Measurements from ENCODE around the gene HMCN1.

The HMCN1 gene

DNA sequence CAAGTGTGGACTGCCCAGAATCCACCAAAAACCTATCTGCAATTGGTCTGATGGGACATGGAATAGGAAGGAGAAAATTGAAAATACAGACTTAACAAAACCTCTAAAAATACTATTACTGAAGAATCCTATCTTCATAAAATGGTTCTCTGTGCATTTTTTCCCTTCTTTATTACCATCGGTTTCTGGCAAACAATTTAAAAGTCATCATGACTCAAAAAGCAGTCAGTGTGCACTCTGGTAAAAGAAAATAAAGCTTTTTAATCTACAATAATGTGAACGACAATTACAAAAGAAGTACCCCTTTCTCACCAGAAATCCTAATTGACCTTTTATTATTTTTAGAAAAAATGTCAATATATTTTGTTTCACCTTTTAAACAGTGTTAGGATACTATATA, 454.5 kb downstream of the HMCN1 start:
- H3K4me1 ChIP-seq (ENCODE audit: control insufficient read depth, insufficient read depth, low read length): no peaks in the 10 kb centered on the region
- H3K4me3 ChIP-seq (ENCODE audit: low read length in 2 of 2): no peak overlapping the region
- no peaks in the 10 kb centered on the region for H3K36me3 ChIP-seq (ENCODE audit: control insufficient read depth in 2 of 2, insufficient read depth in 2 of 2, low read length in 2 of 2)
- no peaks in the 10 kb centered on the region for H3K9me3 ChIP-seq (ENCODE audit: control insufficient read depth in 2 of 2, low read length in 2 of 2)
- no peaks in the 10 kb centered on the region for H3K27me3 ChIP-seq (ENCODE audit: control insufficient read depth in 1 of 2, insufficient read depth in 2 of 2, low read length in 2 of 2)
- no peak overlapping the region for H3K27ac ChIP-seq (ENCODE audit: low read length)
- H3K9ac ChIP-seq (ENCODE audit: low read length in 2 of 2): no peak overlapping the region

DNA sequence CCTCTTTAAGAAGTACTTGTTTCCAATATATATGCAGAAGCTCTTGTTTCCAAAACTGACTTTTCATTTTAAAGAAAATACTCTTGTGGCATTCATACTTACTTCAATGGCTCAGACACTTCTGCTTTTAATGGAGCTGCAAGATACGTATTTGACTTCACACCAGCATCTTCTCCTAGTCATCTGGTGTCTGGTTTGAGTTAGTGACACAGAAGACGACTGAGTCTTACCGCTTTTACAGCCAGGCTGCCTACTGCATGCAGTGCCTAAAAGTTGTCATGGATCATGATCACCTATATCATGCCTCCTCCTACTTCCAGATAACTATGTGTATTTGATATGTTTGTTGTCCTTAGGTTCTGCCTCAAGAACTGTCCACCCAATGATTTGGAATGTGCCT, 455.0 kb downstream of the HMCN1 start:
- no peaks in the 10 kb centered on the region for H3K9me3 ChIP-seq (ENCODE audit: control insufficient read depth in 2 of 2, low read length in 2 of 2)
- H3K27me3 ChIP-seq (ENCODE audit: control insufficient read depth in 1 of 2, insufficient read depth in 2 of 2, low read length in 2 of 2): no peaks in the 10 kb centered on the region
- no peaks in the 10 kb centered on the region for H3K36me3 ChIP-seq (ENCODE audit: control insufficient read depth in 2 of 2, insufficient read depth in 2 of 2, low read length in 2 of 2)

DNA sequence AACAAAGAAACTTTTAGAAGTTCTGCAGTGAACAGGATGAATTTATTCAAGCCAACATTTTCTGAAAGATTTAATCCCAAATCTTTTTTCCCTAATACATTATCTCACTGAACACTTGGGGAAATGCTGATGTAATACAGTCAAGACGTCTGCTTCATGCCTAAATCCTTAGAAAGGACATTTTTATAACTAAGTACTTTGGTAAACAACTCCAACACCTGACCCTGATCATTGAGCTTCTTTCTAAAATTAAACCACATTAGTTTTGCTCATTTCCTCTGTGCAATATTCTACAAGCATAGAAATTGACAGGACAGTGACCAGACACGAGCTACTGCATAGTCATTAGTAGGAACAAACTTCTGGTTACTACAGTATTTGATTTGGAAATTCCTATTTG, 457.3 kb downstream of the HMCN1 start:
- H3K9me3 ChIP-seq (ENCODE audit: control insufficient read depth in 2 of 2, low read length in 2 of 2): no peaks in the 10 kb centered on the region
- H3K4me3 ChIP-seq (ENCODE audit: low read length in 2 of 2): no peak overlapping the region
- no peaks in the 10 kb centered on the region for H3K4me1 ChIP-seq (ENCODE audit: control insufficient read depth, insufficient read depth, low read length)
- H3K36me3 ChIP-seq (ENCODE audit: control insufficient read depth in 2 of 2, insufficient read depth in 2 of 2, low read length in 2 of 2): no peaks in the 10 kb centered on the region
- no peaks in the 10 kb centered on the region for H3K27me3 ChIP-seq (ENCODE audit: control insufficient read depth in 1 of 2, insufficient read depth in 2 of 2, low read length in 2 of 2)
- no peak overlapping the region for H3K9ac ChIP-seq (ENCODE audit: low read length in 2 of 2)
- no peak overlapping the region for H3K27ac ChIP-seq (ENCODE audit: low read length)

More for the DNA sequence above, 455.0 kb downstream of the HMCN1 start:
- H3K4me3 ChIP-seq (ENCODE audit: low read length in 2 of 2): no peak overlapping the region
- no peaks in the 10 kb centered on the region for H3K4me1 ChIP-seq (ENCODE audit: control insufficient read depth, insufficient read depth, low read length)
- H3K27ac ChIP-seq (ENCODE audit: low read length): no peak overlapping the region
- no peak overlapping the region for H3K9ac ChIP-seq (ENCODE audit: low read length in 2 of 2)

DNA sequence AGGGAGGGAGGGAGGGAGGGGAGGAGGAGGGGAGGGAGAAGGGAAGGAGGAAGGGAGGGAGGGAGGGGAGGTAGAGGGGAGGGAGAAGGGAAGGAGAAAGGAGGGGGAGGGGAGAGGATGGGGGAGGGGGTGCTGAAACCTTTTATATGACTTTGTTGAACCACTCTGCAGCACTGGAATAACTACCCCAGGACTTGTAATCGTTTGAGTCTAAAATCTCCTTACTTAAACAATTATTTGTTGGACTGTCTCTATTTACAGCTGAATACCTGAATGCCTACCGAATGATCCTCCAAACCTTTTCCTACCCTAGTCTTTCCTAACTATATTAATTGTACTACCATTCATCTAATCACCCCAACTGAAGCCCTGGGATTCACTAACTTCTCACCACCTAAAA, 459.0 kb downstream of the HMCN1 start:
- no peak overlapping the region for H3K27ac ChIP-seq (ENCODE audit: low read length)
- H3K27me3 ChIP-seq (ENCODE audit: control insufficient read depth in 1 of 2, insufficient read depth in 2 of 2, low read length in 2 of 2): no peaks in the 10 kb centered on the region
- no peak overlapping the region for H3K4me3 ChIP-seq (ENCODE audit: low read length in 2 of 2)
- H3K9me3 ChIP-seq (ENCODE audit: control insufficient read depth in 2 of 2, low read length in 2 of 2): no peaks in the 10 kb centered on the region
- no peak overlapping the region for H3K9ac ChIP-seq (ENCODE audit: low read length in 2 of 2)
- H3K4me1 ChIP-seq (ENCODE audit: control insufficient read depth, insufficient read depth, low read length): no peaks in the 10 kb centered on the region
- H3K36me3 ChIP-seq (ENCODE audit: control insufficient read depth in 2 of 2, insufficient read depth in 2 of 2, low read length in 2 of 2): no peaks in the 10 kb centered on the region

DNA sequence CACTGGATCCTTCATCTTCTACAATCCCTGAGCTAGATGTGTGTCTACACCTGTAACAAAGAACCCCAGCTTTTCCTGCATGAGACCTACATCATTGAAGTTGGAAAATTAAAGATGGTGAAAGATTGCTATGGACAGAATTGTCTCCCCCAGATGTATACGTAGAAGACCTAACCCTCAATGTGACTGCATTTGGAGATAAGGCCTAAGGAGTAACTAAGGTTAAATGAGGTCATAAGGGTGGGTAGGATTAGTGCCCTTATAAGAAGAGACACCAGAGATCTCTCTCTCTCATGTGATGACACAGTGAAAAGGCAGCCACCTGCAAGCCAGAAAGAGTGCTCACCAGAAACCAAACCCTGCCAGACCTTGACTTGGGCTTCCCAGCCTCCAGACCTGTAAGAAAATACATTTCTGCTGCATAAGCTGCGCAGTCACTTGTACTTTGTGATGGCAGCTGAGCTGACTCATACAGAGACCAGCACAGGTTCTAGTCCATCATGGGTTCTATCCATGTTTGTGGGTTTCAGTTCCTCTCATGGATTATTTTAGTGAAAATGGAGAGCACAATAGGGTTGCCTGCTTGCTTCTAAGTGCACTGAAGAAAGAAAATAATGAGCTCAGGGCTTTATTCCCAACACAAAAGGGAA, 460.0 kb downstream of the HMCN1 start:
- no peak overlapping the region for H3K27ac ChIP-seq (ENCODE audit: low read length)
- no peak overlapping the region for H3K9ac ChIP-seq (ENCODE audit: low read length in 2 of 2)
- H3K27me3 ChIP-seq (ENCODE audit: control insufficient read depth in 1 of 2, insufficient read depth in 2 of 2, low read length in 2 of 2): no peaks in the 10 kb centered on the region
- no peaks in the 10 kb centered on the region for H3K4me1 ChIP-seq (ENCODE audit: control insufficient read depth, insufficient read depth, low read length)
- no peaks in the 10 kb centered on the region for H3K9me3 ChIP-seq (ENCODE audit: control insufficient read depth in 2 of 2, low read length in 2 of 2)
- no peak overlapping the region for H3K4me3 ChIP-seq (ENCODE audit: low read length in 2 of 2)
- no peaks in the 10 kb centered on the region for H3K36me3 ChIP-seq (ENCODE audit: control insufficient read depth in 2 of 2, insufficient read depth in 2 of 2, low read length in 2 of 2)

DNA sequence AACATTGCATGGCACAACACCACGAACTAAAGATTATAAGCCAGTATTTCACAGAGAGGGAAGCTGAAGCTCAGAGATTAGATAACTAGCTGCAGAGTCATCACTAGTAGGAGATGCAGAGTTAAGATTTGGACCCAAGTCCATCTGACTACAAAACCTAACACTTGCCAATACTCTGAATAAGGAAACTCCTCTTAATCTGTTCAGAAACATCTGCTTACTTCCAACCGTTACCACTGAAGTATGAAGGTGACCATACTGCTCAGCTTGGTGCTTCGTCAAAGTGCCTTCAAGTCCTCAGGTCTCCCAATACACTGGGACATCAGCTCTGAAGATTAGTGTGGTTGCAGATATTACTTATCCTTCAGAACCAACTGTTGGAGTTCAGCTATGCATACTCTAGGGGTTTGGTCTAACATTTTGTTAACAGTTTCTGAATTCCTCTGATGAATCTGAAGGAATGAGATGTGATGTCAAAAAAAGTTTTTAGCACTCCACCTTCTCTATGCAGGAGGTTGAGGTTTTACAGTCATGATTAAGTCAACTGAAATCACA, 461.3 kb downstream of the HMCN1 start:
- no peak overlapping the region for H3K9ac ChIP-seq (ENCODE audit: low read length in 2 of 2)
- no peak overlapping the region for H3K27ac ChIP-seq (ENCODE audit: low read length)
- H3K9me3 ChIP-seq (ENCODE audit: control insufficient read depth in 2 of 2, low read length in 2 of 2): no peaks in the 10 kb centered on the region
- no peak overlapping the region for H3K4me3 ChIP-seq (ENCODE audit: low read length in 2 of 2)
- H3K27me3 ChIP-seq (ENCODE audit: control insufficient read depth in 1 of 2, insufficient read depth in 2 of 2, low read length in 2 of 2): no peaks in the 10 kb centered on the region
- H3K36me3 ChIP-seq (ENCODE audit: control insufficient read depth in 2 of 2, insufficient read depth in 2 of 2, low read length in 2 of 2): no peaks in the 10 kb centered on the region
- no peaks in the 10 kb centered on the region for H3K4me1 ChIP-seq (ENCODE audit: control insufficient read depth, insufficient read depth, low read length)

DNA sequence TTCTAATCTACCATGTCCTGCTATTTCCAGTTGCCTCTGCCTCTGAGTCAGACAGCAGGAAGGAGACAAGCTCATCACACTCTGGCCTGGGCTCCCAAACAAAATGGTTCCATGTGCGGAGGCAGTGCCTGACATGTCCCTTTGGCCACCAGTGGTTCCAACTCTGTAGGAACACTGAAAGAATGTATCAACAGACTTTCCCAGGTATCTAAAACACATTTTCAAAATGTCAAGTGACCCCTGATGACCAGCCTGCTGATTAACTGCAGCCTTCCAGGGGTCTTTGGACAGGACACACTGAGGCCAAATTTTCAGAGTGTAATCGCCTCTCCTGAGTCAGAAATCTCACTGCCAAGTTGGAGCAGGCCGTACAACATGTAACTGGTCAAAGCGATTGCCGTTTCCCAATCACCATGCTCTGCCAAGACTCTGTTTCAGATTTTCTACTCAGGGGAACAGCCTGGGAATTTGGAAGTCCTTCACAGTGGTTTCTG, 468.1 kb downstream of the HMCN1 start:
- H3K36me3 ChIP-seq (ENCODE audit: control insufficient read depth in 2 of 2, insufficient read depth in 2 of 2, low read length in 2 of 2): no peaks in the 10 kb centered on the region
- H3K4me1 ChIP-seq (ENCODE audit: control insufficient read depth, insufficient read depth, low read length): no peaks in the 10 kb centered on the region

DNA sequence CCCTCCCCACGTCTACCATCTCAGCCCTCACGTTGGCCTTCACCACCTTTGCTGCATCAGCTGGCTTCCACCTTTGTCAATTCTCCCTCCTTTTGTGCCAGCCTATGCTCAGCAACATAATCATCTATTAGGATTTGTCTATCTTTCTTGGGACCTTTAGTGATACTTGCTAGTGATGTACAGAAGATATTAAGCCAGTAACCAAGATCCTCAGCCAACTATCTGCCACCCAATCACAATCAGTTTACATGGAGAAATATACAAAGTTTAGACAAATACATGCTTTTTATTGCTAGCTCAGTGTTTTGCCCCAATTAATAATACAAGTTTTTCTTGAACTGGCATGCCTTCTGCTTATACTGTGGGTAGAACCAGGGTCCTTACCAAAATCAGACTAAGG, 468.6 kb downstream of the HMCN1 start:
- no peaks in the 10 kb centered on the region for H3K36me3 ChIP-seq (ENCODE audit: control insufficient read depth in 2 of 2, insufficient read depth in 2 of 2, low read length in 2 of 2)
- no peaks in the 10 kb centered on the region for H3K9me3 ChIP-seq (ENCODE audit: control insufficient read depth in 2 of 2, low read length in 2 of 2)
- H3K4me1 ChIP-seq (ENCODE audit: control insufficient read depth, insufficient read depth, low read length): no peaks in the 10 kb centered on the region
- H3K27me3 ChIP-seq (ENCODE audit: control insufficient read depth in 1 of 2, insufficient read depth in 2 of 2, low read length in 2 of 2): no peaks in the 10 kb centered on the region
- H3K9ac ChIP-seq (ENCODE audit: low read length in 2 of 2): no peak overlapping the region
- H3K27ac ChIP-seq (ENCODE audit: low read length): no peak overlapping the region
- no peak overlapping the region for H3K4me3 ChIP-seq (ENCODE audit: low read length in 2 of 2)

More for the DNA sequence above, 468.1 kb downstream of the HMCN1 start:
- Histone ChIP-seq H3K9me3 (ENCODE audit: control insufficient read depth in 2 of 2, low read length in 2 of 2) (no peaks in the 10 kb centered on the region), H3K27me3 (ENCODE audit: control insufficient read depth in 1 of 2, insufficient read depth in 2 of 2, low read length in 2 of 2) (no peaks in the 10 kb centered on the region), H3K27ac (ENCODE audit: low read length) (no peak overlapping the region), H3K4me3 (ENCODE audit: low read length in 2 of 2) (no peak overlapping the region), H3K9ac (ENCODE audit: low read length in 2 of 2) (no peak overlapping the region)

DNA sequence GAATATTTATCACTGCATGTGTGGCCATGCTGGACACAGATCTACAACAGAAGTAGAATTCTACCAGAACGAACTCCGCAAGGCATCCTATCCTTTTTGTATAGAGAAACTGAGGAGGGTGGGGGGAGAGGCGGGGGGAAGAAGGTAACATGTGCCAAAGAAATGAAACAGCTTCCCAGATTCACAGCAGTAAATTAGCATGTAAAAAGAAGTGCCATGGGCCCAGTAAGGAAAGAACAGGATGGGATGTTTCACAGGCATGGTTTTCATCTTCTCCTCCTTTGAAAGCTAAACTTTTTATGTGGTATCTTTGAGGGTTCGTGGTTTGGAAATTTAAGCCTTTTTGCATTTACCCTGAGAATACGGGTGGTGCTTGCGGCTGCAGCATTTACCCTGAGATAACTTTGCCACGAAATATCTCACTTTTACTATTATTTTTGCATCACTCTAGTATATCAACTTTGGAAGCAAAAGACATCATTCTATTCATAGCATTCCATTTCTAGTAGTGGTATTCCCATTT, 471.9 kb downstream of the HMCN1 start:
- Histone ChIP-seq H3K36me3 (ENCODE audit: control insufficient read depth in 2 of 2, insufficient read depth in 2 of 2, low read length in 2 of 2) (no peaks in the 10 kb centered on the region), H3K9ac (ENCODE audit: low read length in 2 of 2) (no peak overlapping the region), H3K4me1 (ENCODE audit: control insufficient read depth, insufficient read depth, low read length) (peaks cover 2% of the 10 kb centered on the region), H3K4me3 (ENCODE audit: low read length in 2 of 2) (no peak overlapping the region), H3K9me3 (ENCODE audit: control insufficient read depth in 2 of 2, low read length in 2 of 2) (no peaks in the 10 kb centered on the region), H3K27ac (ENCODE audit: low read length) (no peak overlapping the region), H3K27me3 (ENCODE audit: control insufficient read depth in 1 of 2, insufficient read depth in 2 of 2, low read length in 2 of 2) (no peaks in the 10 kb centered on the region)

DNA sequence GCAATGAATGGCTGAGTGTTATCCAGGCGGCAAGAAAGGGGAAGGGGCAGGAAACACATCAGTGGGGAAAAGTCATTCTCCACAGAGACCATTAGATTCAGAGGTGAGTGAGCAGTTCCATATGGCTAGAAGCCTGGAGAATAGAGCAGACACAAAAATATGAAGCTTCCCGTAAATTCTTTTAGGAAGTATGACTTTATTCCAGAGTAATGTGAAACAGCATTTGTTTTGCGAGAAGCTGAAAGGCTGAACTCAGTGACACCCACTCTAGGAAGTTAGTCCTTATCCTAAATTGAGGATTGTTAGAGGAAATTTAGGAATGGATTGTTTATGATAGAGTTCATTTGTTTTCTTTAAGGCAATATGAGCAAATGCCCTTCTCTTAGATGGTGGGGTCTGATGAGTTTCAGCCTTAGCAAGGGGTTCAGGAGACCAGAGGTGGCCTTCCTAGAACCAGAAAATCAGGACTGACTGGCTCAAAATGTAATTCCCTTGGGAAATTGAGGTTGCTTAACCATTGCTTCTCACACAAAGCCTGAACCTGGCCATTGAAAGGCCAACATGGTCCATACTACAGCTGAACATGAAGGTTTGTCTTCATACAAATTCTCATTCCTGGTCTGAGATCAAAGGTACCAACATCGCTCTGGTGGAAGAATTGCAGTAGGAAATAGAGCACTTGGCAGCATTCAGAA, 473.3 kb downstream of the HMCN1 start:
- Histone ChIP-seq H3K4me3 (ENCODE audit: low read length in 2 of 2) (no peak overlapping the region), H3K27me3 (ENCODE audit: control insufficient read depth in 1 of 2, insufficient read depth in 2 of 2, low read length in 2 of 2) (no peaks in the 10 kb centered on the region), H3K4me1 (ENCODE audit: control insufficient read depth, insufficient read depth, low read length) (peaks cover 2% of the 10 kb centered on the region), H3K9ac (ENCODE audit: low read length in 2 of 2) (no peak overlapping the region), H3K9me3 (ENCODE audit: control insufficient read depth in 2 of 2, low read length in 2 of 2) (no peaks in the 10 kb centered on the region), H3K36me3 (ENCODE audit: control insufficient read depth in 2 of 2, insufficient read depth in 2 of 2, low read length in 2 of 2) (no peaks in the 10 kb centered on the region), H3K27ac (ENCODE audit: low read length) (no peak overlapping the region)

All from stomach smooth muscle (tissue), 2 donors.